SH-SY5Y (cell line): ENCODE measurements around the gene DAB2IP.

Experiments
- GATA2 ChIP-seq: IDR thresholded peaks from 2 replicates; pipeline ENCODE4 v1.6.1; 2011; ENCODE audit warnings: mild to moderate bottlenecking, low read depth, low read length
- GATA3 ChIP-seq: IDR thresholded peaks from 2 replicates; pipeline ENCODE4 v1.6.1; 2011; ENCODE audit warnings: low read depth, mild to moderate bottlenecking, low read length, moderate library complexity

DAB2IP gene

GRCh38 chr9:121674952-121675351, 23.5 kb downstream of the DAB2IP start:
- TF ChIP-seq GATA3 (no peak), GATA2 (no peak)

GRCh38 chr9:121675381-121675780, 23.9 kb downstream of the DAB2IP start:
- no peak for TF ChIP-seq GATA2
- no peak for TF ChIP-seq GATA3

- TF ChIP-seq GATA3 (no peak), GATA2 (no peak)
These were observed 24.8 kb downstream of the DAB2IP start for GRCh38 chr9:121675969-121676822.

GRCh38 chr9:121676926-121677325, 25.5 kb downstream of the DAB2IP start:
- TF ChIP-seq GATA3 (no peak), GATA2 (no peak)

- TF ChIP-seq GATA2 (no peak), GATA3 (no peak)
These were observed 27.1 kb downstream of the DAB2IP start for GRCh38 chr9:121678501-121679022.

GRCh38 chr9:121679901-121680635, 28.6 kb downstream of the DAB2IP start:
- TF ChIP-seq GATA3 (no peak), GATA2 (no peak)

- no peak for TF ChIP-seq GATA2
These were observed 30.0 kb downstream of the DAB2IP start for GRCh38 chr9:121681404-121681803.

- no peak for TF ChIP-seq GATA3
- TF ChIP-seq GATA2: no peak
These were observed 30.8 kb downstream of the DAB2IP start for GRCh38 chr9:121682201-121682600.

GRCh38 chr9:121682926-121683515, 31.6 kb downstream of the DAB2IP start:
- no peak for TF ChIP-seq GATA3
- TF ChIP-seq GATA2: no peak

GRCh38 chr9:121683652-121684051, 32.2 kb downstream of the DAB2IP start:
- TF ChIP-seq GATA2: no peak
- TF ChIP-seq GATA3: no peak

- no peak for TF ChIP-seq GATA3
- no peak for TF ChIP-seq GATA2
These were observed 33.1 kb downstream of the DAB2IP start for GRCh38 chr9:121684381-121685145.

GRCh38 chr9:121685146-121685794, 33.8 kb downstream of the DAB2IP start:
- TF ChIP-seq GATA3 (no peak), GATA2 (no peak)

GRCh38 chr9:121685795-121686377, 34.5 kb downstream of the DAB2IP start:
- TF ChIP-seq GATA2 (no peak), GATA3 (no peak)
